ENCODE results near the gene STARD3NL.

- no peak for TF ChIP-seq GATA2 (IDR thresholded peaks at IDR 0.05; ENCODE audit: low read depth, low read length)
- TF ChIP-seq GATA3 (IDR thresholded peaks at IDR 0.05; ENCODE audit: low read depth, low read length), result no peak
These were observed 84.5 kb downstream of the STARD3NL start for GRCh38 chr7:38262545-38262944.
